Skin epidermis (tissue), 12 donors: ENCODE data around the gene GINS2.
A peak's percentile ranks its signal among the peaks of the same experiment; 100 is the strongest.

Source experiments
- H3K27ac ChIP-seq, 21 experiments: fragments of 200-600 bp; sonication (generic) in 11 of 21; one replicate each; pipeline ENCODE4 v1.5.0; 2020; ENCODE audit warnings: mild to moderate bottlenecking in 3 of 21, inconsistent platforms in 2 of 21, moderate library complexity in 2 of 21
- H3K4me3 ChIP-seq, 7 experiments: fragments of 200-600 bp; sonication (generic) in 2 of 7; one replicate each; pipeline ENCODE4 v1.5.0; 2020; ENCODE audit warnings: inconsistent platforms in 2 of 7, mild to moderate bottlenecking in 2 of 7, moderate library complexity in 1 of 7

The GINS2 gene

GRCh38 chr16:85717393-85718152 is 28.8 kb upstream of the GINS2 start:
- no peak overlapping the region for H3K4me3 ChIP-seq
- no peak overlapping the region for H3K27ac ChIP-seq

- H3K4me3 ChIP-seq = no peak overlapping the region
- no peak overlapping the region for H3K27ac ChIP-seq
Observed at GRCh38 chr16:85716680-85717038, 27.9 kb upstream of the GINS2 start.

GRCh38 chr16:85716022-85716679 is 27.4 kb upstream of the GINS2 start:
- Histone ChIP-seq H3K4me3 (no peak overlapping the region), H3K27ac (peak overlapping the region in 2 of 21 experiments; percentile 39 to 67)

GRCh38 chr16:85715169-85716021 is 26.6 kb upstream of the GINS2 start:
- Histone ChIP-seq H3K27ac (peak overlapping the region in 1 of 21 experiments; percentile 67), H3K4me3 (no peak overlapping the region)

- no peak overlapping the region for H3K27ac ChIP-seq
- H3K4me3 ChIP-seq = no peak overlapping the region
Observed at GRCh38 chr16:85712801-85713200, 24.0 kb upstream of the GINS2 start.

GRCh38 chr16:85711982-85712587 is 23.3 kb upstream of the GINS2 start:
- H3K4me3 ChIP-seq = no peak overlapping the region
- no peak overlapping the region for H3K27ac ChIP-seq

- Histone ChIP-seq H3K27ac (no peak overlapping the region), H3K4me3 (no peak overlapping the region)
Observed at GRCh38 chr16:85710732-85711131, 22.0 kb upstream of the GINS2 start.

- no peak overlapping the region for H3K27ac ChIP-seq
- no peak overlapping the region for H3K4me3 ChIP-seq
Observed at GRCh38 chr16:85709766-85710585, 21.2 kb upstream of the GINS2 start.

- H3K27ac ChIP-seq = no peak overlapping the region
Observed at GRCh38 chr16:85708338-85708737, 19.6 kb upstream of the GINS2 start.

GRCh38 chr16:85707528-85708095 is 18.9 kb upstream of the GINS2 start:
- H3K27ac ChIP-seq = no peak overlapping the region

More at GRCh38 chr16:85708338-85708737, 19.6 kb upstream of the GINS2 start:
- no peak overlapping the region for H3K4me3 ChIP-seq

GRCh38 chr16:85706449-85707034 is 17.8 kb upstream of the GINS2 start:
- Histone ChIP-seq H3K27ac (no peak overlapping the region), H3K4me3 (no peak overlapping the region)

More at GRCh38 chr16:85707528-85708095, 18.9 kb upstream of the GINS2 start:
- H3K4me3 ChIP-seq = no peak overlapping the region

- Histone ChIP-seq H3K27ac (no peak overlapping the region), H3K4me3 (no peak overlapping the region)
Observed at GRCh38 chr16:85704900-85705846, 16.4 kb upstream of the GINS2 start.

- H3K4me3 ChIP-seq = no peak overlapping the region
- no peak overlapping the region for H3K27ac ChIP-seq
Observed at GRCh38 chr16:85704011-85704410, 15.3 kb upstream of the GINS2 start.

- H3K27ac ChIP-seq = no peak overlapping the region
- no peak overlapping the region for H3K4me3 ChIP-seq
Observed at GRCh38 chr16:85699628-85700027, 10.9 kb upstream of the GINS2 start.

GRCh38 chr16:85698935-85699558 is 10.3 kb upstream of the GINS2 start:
- H3K4me3 ChIP-seq = no peak overlapping the region
- no peak overlapping the region for H3K27ac ChIP-seq

GRCh38 chr16:85698459-85698891 is 9.7 kb upstream of the GINS2 start:
- no peak overlapping the region for H3K27ac ChIP-seq
- H3K4me3 ChIP-seq = no peak overlapping the region

GRCh38 chr16:85697431-85697830 is 8.7 kb upstream of the GINS2 start:
- Histone ChIP-seq H3K27ac (peak overlapping the region in 2 of 21 experiments; percentile 10 to 56), H3K4me3 (peak overlapping the region in 1 of 7 experiments; percentile 4)
